BE2C (cell line): ENCODE results near the gene PCK1.

Experiments
- DNase-seq: peaks from one replicate; pipeline ENCODE4 v3.0.0-alpha.2; 2020
- H3K27me3 ChIP-seq: fragments of 250-450 bp; sonication (Bioruptor Pico); 2 replicates; pipeline ENCODE4 v1.5.1; 2020; ENCODE audit warnings: mild to moderate bottlenecking
- H3K36me3 ChIP-seq: fragments of 250-450 bp; sonication (Bioruptor Pico); 2 replicates; pipeline ENCODE4 v1.5.1; 2020; ENCODE audit warnings: mild to moderate bottlenecking
- H3K4me1 ChIP-seq: fragments of 250-450 bp; sonication (Bioruptor Pico); 2 replicates; pipeline ENCODE4 v1.5.1; 2020
- H3K4me3 ChIP-seq: 2 replicates; pipeline ENCODE4 v1.5.1; 2011; ENCODE audit warnings: low read depth, low read length
- H3K9me3 ChIP-seq: fragments of 250-450 bp; sonication (Bioruptor Pico); 2 replicates; pipeline ENCODE4 v1.5.1; 2020
- CTCF ChIP-seq: IDR thresholded peaks from 2 replicates; pipeline ENCODE4 v1.5.1; 2012; ENCODE audit warnings: mild to moderate bottlenecking, low read depth, low read length

PCK1 gene

DNA sequence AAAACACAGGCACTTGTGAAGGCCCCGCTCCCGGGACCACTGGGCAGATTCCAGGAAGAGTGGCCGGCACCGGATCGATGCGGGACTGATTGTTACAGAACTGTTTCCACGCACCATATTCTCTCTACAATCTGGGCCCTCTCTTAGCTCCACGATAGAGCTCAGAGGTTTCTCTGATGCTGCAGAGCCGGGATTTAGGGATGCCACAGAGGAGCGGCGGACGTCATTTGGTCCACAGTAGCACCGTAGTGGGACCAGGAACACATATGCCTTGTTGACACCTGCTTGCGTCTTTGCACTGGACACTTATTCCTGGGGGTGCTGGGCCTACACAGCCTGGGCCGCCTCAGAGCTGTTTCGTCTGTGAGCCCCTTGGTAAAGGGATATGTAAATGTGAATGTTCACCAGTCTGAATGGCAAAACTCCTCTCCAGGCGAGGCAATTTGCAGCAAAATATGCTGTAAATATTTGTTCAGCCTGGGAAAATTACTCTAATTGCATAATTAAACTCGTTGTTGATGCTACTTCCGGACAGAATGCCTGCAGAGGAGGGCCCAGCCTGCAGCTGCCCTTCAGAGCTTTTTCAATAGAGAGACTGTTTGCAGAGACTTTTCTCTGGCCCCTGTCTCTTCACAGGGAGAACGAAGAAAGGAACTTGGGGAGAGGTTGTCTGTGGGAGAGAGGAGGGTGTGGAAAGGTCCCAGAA lies 9.4 kb downstream of the PCK1 start:
- peaks cover 12% of the 10 kb centered on the region for H3K27me3 ChIP-seq
- no peaks in the 10 kb centered on the region for H3K36me3 ChIP-seq
- H3K4me1 ChIP-seq = no peaks in the 10 kb centered on the region
- no peak overlapping the region for H3K4me3 ChIP-seq
- no peak for DNase-seq
- no peaks in the 10 kb centered on the region for H3K9me3 ChIP-seq
- no peak for TF ChIP-seq CTCF

GRCh38 chr20:57570920-57571319 lies 10.0 kb downstream of the PCK1 start:
- H3K36me3 ChIP-seq = no peaks in the 10 kb centered on the region
- peaks cover 6% of the 10 kb centered on the region for H3K27me3 ChIP-seq
- no peaks in the 10 kb centered on the region for H3K9me3 ChIP-seq
- no peak for DNase-seq
- no peaks in the 10 kb centered on the region for H3K4me1 ChIP-seq
- TF ChIP-seq CTCF = no peak
- no peak overlapping the region for H3K4me3 ChIP-seq

- Histone ChIP-seq H3K27me3 (no peaks in the 10 kb centered on the region), H3K4me1 (no peaks in the 10 kb centered on the region), H3K4me3 (no peak overlapping the region), H3K9me3 (no peaks in the 10 kb centered on the region), H3K36me3 (no peaks in the 10 kb centered on the region)
- no peak for TF ChIP-seq CTCF
- DNase-seq = no peak
Measured at GRCh38 chr20:57571782-57572416, 11.0 kb downstream of the PCK1 start.

- H3K4me3 ChIP-seq = no peak overlapping the region
- no peak for TF ChIP-seq CTCF
- H3K36me3 ChIP-seq = no peaks in the 10 kb centered on the region
- no peaks in the 10 kb centered on the region for H3K4me1 ChIP-seq
- no peaks in the 10 kb centered on the region; the same call in 1 of the 2 replicates for H3K27me3 ChIP-seq
- no peaks in the 10 kb centered on the region for H3K9me3 ChIP-seq
- DNase-seq = no peak
Measured at GRCh38 chr20:57573242-57573641, 12.3 kb downstream of the PCK1 start.

DNA sequence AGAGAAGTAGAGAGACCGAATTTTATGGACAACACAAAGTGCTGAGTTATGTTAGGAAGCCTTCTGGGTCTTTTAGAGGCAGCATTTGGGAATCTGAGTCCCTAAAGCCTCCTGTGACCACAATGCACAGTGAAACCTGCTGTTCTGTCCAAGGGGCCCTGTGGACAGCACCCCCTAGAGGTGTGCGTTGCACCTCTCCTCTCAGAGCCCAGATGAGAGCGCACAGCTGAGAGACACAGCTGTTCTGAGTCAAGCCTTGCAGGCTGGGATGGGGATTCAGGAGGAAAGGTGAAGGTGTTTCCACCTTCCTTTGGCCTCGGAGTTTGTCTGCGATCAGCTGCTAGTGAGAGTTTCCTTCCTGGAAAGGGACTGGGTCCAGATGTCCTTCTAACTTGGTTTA lies 13.0 kb downstream of the PCK1 start:
- peak; percentile 41 for DNase-seq
- Histone ChIP-seq H3K27me3 (no peaks in the 10 kb centered on the region; the same call in 1 of the 2 replicates), H3K36me3 (no peaks in the 10 kb centered on the region), H3K4me1 (no peaks in the 10 kb centered on the region), H3K9me3 (no peaks in the 10 kb centered on the region), H3K4me3 (no peak overlapping the region)
- peak; percentile 70 for TF ChIP-seq CTCF

GRCh38 chr20:57574954-57575353 lies 14.0 kb downstream of the PCK1 start:
- no peaks in the 10 kb centered on the region for H3K36me3 ChIP-seq
- peaks cover 6% of the 10 kb centered on the region for H3K27me3 ChIP-seq
- no peak overlapping the region for H3K4me3 ChIP-seq
- TF ChIP-seq CTCF = no peak
- no peaks in the 10 kb centered on the region for H3K4me1 ChIP-seq
- no peaks in the 10 kb centered on the region for H3K9me3 ChIP-seq
- no peak for DNase-seq
